Retinal pigment epithelial cell (primary cell): Measurements from ENCODE around the gene LCN6.
"Not testable (repeated sequence)": the region's sequence is repeated elsewhere in the genome, so short reads cannot be mapped to it uniquely, and the experiment has no call there.

ENCODE experiments used
- DNase-seq: peaks from one replicate; pipeline ENCODE4 v3.0.0-alpha.2; 2010; ENCODE audit warnings: low read depth
- H3K4me3 ChIP-seq: 2 replicates; pipeline ENCODE4 v1.5.1; 2011; ENCODE audit warnings: mild to moderate bottlenecking, low read length, control low read depth, moderate library complexity
- CTCF ChIP-seq: conservative IDR thresholded peaks from 2 replicates; pipeline ENCODE4 v1.5.1; 2011; ENCODE audit warnings: low read depth, low read length, control low read depth, inconsistent platforms

LCN6 gene

GRCh38 chr9:136756836-136757235 is 8.5 kb upstream of the LCN6 start:
- H3K4me3 ChIP-seq = no peak overlapping the region
- DNase-seq = no peak
- TF ChIP-seq CTCF = no peak

GRCh38 chr9:136756134-136756438 is 7.8 kb upstream of the LCN6 start:
- TF ChIP-seq CTCF = no peak
- no peak overlapping the region for H3K4me3 ChIP-seq
- no peak for DNase-seq

DNA sequence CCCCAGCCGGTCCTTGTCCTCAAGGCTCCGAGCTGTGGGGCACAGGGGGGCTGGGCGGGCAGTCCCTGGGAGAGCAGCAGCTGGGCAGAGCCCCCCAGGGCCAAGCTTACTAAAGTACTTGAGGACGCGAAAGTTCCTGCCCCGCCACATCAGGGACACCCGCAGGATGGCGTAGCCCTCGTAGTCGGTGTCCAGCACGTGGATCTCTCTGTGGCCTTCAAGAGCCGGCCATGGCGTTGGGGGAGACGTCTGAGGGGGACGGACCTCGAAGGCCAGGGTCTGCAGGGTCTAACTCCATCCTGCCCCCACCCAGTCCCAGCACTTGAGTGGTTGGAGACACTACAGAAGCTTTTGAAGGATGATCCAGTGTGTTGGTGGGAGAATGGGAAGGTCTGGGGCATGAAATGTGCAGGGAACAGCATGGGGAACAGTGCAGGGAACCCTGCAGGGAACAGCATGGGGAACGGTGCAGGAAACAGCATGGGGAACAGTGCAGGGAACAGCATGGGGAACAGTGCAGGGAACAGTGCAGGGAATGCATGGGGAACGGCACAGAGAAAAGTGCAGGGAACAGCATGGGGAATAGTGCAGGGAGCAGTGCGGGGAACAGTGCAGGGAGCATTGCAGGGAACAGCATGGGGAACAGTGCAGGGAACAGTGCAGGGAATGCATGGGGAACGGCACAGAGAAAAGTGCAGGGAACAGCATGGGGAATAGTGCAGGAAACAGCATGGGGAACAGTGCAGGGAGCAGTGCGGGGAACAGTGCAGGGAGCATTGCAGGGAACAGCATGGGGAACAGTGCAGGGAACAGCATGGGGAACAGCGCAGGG is 7.2 kb upstream of the LCN6 start:
- H3K4me3 ChIP-seq, DNase-seq: not testable (repeated sequence)

DNA sequence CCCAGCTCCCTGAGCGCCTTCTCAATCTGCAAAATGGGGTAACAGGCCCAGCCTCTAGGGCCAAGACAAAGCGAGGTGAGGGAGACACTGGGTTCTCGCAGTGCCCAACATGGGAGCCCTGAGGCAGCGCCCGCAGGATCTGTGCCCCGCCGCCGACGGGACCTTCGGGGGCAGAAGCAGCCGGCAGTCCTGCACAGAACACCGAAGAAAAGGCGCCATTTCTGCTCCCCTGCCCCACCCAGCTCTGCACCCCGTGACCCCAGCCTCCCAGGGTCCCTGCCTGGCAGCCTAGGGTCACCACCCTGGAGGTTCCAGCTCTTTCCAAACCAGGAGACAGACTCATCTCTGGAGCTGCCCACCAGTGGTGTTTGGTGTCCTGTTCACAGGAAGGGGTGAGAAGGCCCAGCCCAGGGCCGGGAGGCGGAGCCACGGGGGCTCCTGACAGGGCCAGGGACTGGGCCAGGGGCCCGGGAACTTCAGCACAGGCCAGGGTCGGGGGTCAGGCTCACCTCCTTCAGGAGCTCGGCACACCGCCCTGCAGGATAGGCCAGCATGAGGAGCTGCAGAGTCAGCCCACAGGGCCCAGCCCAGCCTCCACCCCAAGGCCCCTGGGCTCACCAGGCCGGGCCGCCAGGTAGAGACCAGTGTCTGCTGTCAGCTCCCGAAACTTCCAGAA is 6.4 kb upstream of the LCN6 start:
- no peak for DNase-seq
- no peak for TF ChIP-seq CTCF
- H3K4me3 ChIP-seq = no peak overlapping the region

DNA sequence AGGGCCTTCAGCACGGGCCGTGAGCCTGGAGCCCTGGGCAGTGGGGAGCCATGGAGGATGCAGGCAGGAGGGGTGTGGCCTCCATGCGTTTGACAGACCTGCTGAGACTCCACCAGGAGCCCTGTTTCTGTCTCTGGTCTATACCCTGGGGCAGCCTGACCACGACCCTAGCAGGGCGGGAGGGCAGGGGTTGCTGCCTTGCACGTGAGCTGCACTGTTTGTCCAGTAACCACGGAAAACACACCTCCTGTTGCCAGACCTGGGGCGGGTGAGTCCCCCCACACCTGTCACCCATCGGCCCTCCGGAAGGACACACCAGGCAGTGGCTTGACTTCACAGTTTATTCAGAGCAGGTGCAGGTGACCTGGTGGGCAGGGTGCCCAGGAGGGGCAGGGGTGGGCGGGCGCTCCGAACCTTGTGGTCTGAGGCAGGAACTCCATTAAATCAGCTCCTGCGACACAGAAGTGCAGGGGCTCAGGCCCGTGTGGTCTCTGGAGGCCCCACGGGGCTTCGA is 5.8 kb upstream of the LCN6 start:
- H3K4me3 ChIP-seq = no peak overlapping the region
- no peak for TF ChIP-seq CTCF
- DNase-seq = no peak

- no peak overlapping the region for H3K4me3 ChIP-seq
- TF ChIP-seq CTCF = no peak
- no peak for DNase-seq
Observed at GRCh38 chr9:136753371-136754058, 5.2 kb upstream of the LCN6 start.

- no peak overlapping the region for H3K4me3 ChIP-seq
- TF ChIP-seq CTCF = no peak
- no peak for DNase-seq
Observed at GRCh38 chr9:136751814-136752213, 3.5 kb upstream of the LCN6 start.
